Thyroid gland (tissue), 4 donors: ENCODE results near the gene CLEC18B.
"Not testable (repeated sequence)": the region's sequence is repeated elsewhere in the genome, so short reads cannot be mapped to it uniquely, and the experiment has no call there.

ENCODE experiments used
- CTCF ChIP-seq, 6 experiments: fragments of 200-600 bp in 3 of 6; fragments of 450-650 bp in 3 of 6; sonication (generic) in 3 of 6; IDR thresholded peaks; one replicate each; pipeline ENCODE4 v1.5.1; 2016 to 2019; ENCODE audit warnings: antibody characterized with exemption in 6 of 6, mild to moderate bottlenecking in 2 of 6, inconsistent platforms in 1 of 6, moderate library complexity in 1 of 6
- POLR2A ChIP-seq, 2 donors: fragments of 450-650 bp; IDR thresholded peaks; one replicate each; pipeline ENCODE4 v1.6.1; 2017; ENCODE audit warnings: antibody characterized with exemption in 2 of 2, mild to moderate bottlenecking in 2 of 2, moderate library complexity in 1 of 2

GRCh38 chr16:74417897-74418296, 3.4 kb downstream of the CLEC18B start:
- not testable (repeated sequence) for TF ChIP-seq CTCF, POLR2A (IDR thresholded peaks at IDR 0.05)
